ENCODE data around the gene KDM4C.
"Not testable (repeated sequence)": the region's sequence is repeated elsewhere in the genome, so short reads cannot be mapped to it uniquely, and the experiment has no call there.

Gene KDM4C

DNA sequence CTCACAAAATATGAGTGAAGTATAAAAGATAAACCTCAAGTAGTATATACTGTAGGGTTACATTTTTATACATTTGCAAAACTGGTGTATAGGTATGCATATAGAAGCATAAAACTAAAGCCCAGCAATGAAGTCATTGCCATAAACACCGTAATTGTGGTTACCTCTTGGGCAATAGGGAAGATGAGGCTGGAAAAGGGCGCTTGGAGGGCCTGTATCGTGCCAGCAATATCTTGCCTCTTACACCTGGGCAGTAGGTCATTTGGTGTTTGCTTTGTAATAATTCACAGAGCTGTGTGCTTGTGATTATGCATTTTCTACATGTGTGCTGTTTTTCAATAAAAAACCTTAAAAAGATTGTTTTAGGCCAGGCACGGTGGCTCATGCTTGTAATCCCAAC, 45.2 kb downstream of the KDM4C start:
- TF ChIP-seq POLR2AphosphoS5 (IDR thresholded peaks at IDR 0.05; ENCODE audit: borderline replicate concordance, low read depth, low read length) = no peak
- no peak for TF ChIP-seq EZH2 (IDR thresholded peaks at IDR 0.05)
- TF ChIP-seq FOXP2 (optimal IDR thresholded peaks at IDR 0.05; ENCODE audit: control extremely low read depth, extremely low read length, insufficient read depth) = no peak
- no peak overlapping the region for H3K4me3 ChIP-seq
- no peak overlapping the region for H3K9ac ChIP-seq (ENCODE audit: insufficient read length)
- no peaks in the 10 kb centered on the region for H3K36me3 ChIP-seq (ENCODE audit: insufficient read depth, low read length)
- no peak for DNase-seq (ENCODE audit: low read depth, low spot score)
- no peaks in the 10 kb centered on the region for H3K9me3 ChIP-seq (ENCODE audit: low read depth, low read length)
- H3K27ac ChIP-seq = no peak overlapping the region

DNA sequence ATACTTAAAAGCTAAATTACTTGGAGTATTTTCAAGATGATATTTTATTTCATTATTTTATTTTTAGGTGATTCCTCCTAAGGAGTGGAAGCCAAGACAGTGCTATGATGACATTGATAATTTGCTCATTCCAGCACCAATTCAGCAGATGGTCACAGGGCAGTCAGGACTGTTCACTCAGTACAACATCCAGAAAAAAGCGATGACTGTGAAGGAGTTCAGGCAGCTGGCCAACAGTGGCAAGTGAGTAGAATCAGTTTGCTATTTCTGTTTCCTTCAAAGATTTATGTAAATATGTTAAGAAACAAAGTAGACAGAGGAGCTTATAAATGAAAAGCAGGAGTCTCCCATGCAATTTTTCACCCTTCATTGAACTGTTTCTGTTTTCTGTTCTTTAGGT, 47.8 kb downstream of the KDM4C start:
- no peak for DNase-seq (ENCODE audit: low read depth, low spot score)
- H3K9me3 ChIP-seq (ENCODE audit: low read depth, low read length) = no peaks in the 10 kb centered on the region
- H3K36me3 ChIP-seq (ENCODE audit: insufficient read depth, low read length) = no peaks in the 10 kb centered on the region
- H3K27ac ChIP-seq = no peak overlapping the region; the same call in 1 of the 2 replicates
- H3K9ac ChIP-seq (ENCODE audit: insufficient read length) = no peak overlapping the region
- no peak overlapping the region for H3K4me3 ChIP-seq
- no peak for TF ChIP-seq FOXP2 (optimal IDR thresholded peaks at IDR 0.05; ENCODE audit: control extremely low read depth, extremely low read length, insufficient read depth)
- no peak for TF ChIP-seq POLR2AphosphoS5 (IDR thresholded peaks at IDR 0.05; ENCODE audit: borderline replicate concordance, low read depth, low read length)
- TF ChIP-seq EZH2 (IDR thresholded peaks at IDR 0.05) = no peak

DNA sequence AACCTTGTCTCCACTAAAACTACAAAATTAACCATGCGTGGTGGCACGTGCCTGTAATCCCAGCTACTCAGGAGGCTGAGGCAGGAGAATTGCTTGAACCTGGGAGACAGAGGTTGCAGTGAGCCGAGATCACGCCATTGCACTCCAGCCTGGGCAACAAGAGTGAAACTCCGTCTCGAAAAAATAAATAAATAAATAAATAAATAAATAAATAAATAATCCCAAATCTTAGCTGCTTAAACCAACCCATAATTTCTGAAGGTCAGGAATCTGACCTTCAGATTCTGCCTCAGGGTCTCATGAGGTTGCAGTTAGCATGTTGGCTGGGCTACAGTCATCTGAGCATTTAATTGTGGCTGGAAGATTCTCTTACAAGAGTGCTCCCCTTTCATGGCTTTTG, 48.5 kb downstream of the KDM4C start:
- DNase-seq (ENCODE audit: low read depth, low spot score); H3K9ac ChIP-seq (ENCODE audit: insufficient read length); H3K27ac ChIP-seq; H3K4me3 ChIP-seq; H3K9me3 ChIP-seq (ENCODE audit: low read depth, low read length); H3K36me3 ChIP-seq (ENCODE audit: insufficient read depth, low read length): not testable (repeated sequence)

DNA sequence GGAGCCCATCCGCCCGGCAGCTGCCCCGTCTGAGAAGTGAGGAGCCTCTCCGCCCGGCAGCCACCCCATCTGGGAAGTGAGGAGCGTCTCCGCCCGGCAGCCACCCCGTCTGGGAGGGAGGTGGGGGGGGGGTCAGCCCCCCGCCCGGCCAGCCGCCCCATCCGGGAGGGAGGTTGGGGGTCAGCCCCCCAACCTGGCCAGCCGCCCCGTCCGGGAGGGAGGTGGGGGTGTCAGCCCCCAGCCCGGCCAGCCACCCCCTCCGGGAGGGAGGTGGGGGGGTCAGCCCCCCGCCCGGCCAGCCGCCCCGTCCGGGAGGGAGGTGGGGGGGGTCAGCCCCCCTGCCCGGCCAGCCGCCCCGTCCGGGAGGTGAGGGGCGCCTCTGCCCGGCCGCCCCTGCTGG, 49.9 kb downstream of the KDM4C start:
- H3K4me3 ChIP-seq; H3K9me3 ChIP-seq (ENCODE audit: low read depth, low read length); DNase-seq (ENCODE audit: low read depth, low spot score); H3K9ac ChIP-seq (ENCODE audit: insufficient read length); H3K27ac ChIP-seq; H3K36me3 ChIP-seq (ENCODE audit: insufficient read depth, low read length): not testable (repeated sequence)

DNA sequence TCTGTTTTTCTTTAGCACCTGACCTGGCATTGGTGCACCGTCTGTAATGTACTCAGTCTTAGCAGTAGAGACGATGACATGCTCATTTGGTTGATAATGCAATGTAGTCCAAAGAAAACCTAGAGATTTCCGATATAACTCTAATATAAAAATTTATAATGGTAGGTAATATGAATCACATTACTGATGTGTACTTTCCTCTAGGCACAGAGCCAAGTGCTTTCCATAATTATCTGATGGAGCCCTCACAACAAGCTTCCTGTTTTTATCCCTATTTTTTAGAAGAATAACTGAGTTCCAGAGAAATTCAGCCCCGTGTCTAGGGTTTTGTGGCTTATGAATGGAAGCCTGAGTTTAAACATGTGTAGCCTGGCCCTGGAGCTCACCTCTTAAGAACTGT, 53.7 kb downstream of the KDM4C start:
- H3K27ac ChIP-seq = no peak overlapping the region
- no peaks in the 10 kb centered on the region for H3K9me3 ChIP-seq (ENCODE audit: low read depth, low read length)
- H3K9ac ChIP-seq (ENCODE audit: insufficient read length) = no peak overlapping the region
- DNase-seq (ENCODE audit: low read depth, low spot score) = peak; percentile 5
- H3K4me3 ChIP-seq = no peak overlapping the region
- H3K36me3 ChIP-seq (ENCODE audit: insufficient read depth, low read length) = no peaks in the 10 kb centered on the region
- TF ChIP-seq EZH2 (IDR thresholded peaks at IDR 0.05) (no peak), POLR2AphosphoS5 (IDR thresholded peaks at IDR 0.05; ENCODE audit: borderline replicate concordance, low read depth, low read length) (no peak), FOXP2 (optimal IDR thresholded peaks at IDR 0.05; ENCODE audit: control extremely low read depth, extremely low read length, insufficient read depth) (no peak)

DNA sequence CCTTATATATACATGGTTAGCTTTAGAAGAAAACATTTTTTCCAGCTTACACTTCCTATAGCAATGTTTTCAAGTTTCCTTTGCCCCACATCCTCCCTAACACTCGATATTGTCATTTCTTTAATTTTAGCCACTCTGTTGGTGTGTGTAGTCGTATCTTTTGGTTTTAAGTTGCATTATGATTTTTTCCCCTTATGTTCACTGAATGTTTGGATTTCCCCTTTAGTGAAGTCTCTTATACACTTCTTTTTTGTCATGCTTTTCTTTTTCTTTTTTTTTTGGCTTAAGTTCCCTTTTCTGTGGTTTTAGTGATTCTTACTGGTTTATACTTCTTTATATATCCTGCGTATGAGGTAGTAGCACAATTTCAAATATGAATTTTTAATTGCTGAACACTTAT, 58.8 kb downstream of the KDM4C start:
- no peak overlapping the region for H3K4me3 ChIP-seq
- H3K9ac ChIP-seq (ENCODE audit: insufficient read length) = no peak overlapping the region
- TF ChIP-seq POLR2AphosphoS5 (IDR thresholded peaks at IDR 0.05; ENCODE audit: borderline replicate concordance, low read depth, low read length) (no peak), FOXP2 (optimal IDR thresholded peaks at IDR 0.05; ENCODE audit: control extremely low read depth, extremely low read length, insufficient read depth) (no peak), EZH2 (IDR thresholded peaks at IDR 0.05) (no peak)

DNA sequence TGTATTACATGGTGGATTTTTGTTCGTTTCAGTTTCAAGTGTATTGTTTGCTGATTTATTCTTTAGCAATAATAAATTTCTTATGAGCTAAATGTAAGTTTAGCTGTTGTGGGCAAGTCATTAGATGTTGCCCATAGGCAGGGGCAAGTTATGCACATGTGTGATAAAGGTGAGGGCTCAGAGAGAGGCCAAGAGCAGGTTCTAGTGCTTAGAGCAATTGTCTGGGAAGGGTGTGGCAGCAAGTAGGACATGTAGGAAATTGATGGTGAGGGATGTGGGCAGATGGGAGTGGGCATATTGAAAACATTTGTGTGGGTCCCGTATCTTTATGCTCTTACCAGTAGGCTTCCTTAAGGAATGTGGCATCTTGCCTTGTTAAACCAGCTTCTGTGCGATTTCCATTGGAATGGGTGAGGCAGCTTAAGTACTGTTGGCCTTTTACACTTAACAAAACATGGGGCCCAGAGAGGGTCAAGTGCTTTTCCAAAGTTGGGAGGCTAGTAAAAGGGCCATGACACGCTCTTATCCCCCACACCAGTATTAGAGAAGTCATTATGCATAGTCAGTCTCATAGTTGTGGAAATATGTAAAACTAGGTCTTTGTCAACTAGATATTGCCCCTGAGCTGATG, 60.6 kb downstream of the KDM4C start:
- Histone ChIP-seq H3K4me3 (no peak overlapping the region), H3K36me3 (ENCODE audit: insufficient read depth, low read length) (no peaks in the 10 kb centered on the region), H3K9ac (ENCODE audit: insufficient read length) (no peak overlapping the region), H3K9me3 (ENCODE audit: low read depth, low read length) (no peaks in the 10 kb centered on the region), H3K27ac (no peak overlapping the region)
- TF ChIP-seq EZH2 (IDR thresholded peaks at IDR 0.05) = no peak
- no peak for TF ChIP-seq FOXP2 (optimal IDR thresholded peaks at IDR 0.05; ENCODE audit: control extremely low read depth, extremely low read length, insufficient read depth)
- TF ChIP-seq POLR2AphosphoS5 (IDR thresholded peaks at IDR 0.05; ENCODE audit: borderline replicate concordance, low read depth, low read length) = no peak
- no peak for DNase-seq (ENCODE audit: low read depth, low spot score)

More for the DNA sequence above, 58.8 kb downstream of the KDM4C start:
- no peaks in the 10 kb centered on the region for H3K36me3 ChIP-seq (ENCODE audit: insufficient read depth, low read length)
- DNase-seq (ENCODE audit: low read depth, low spot score) = no peak
- no peak overlapping the region for H3K27ac ChIP-seq
- no peaks in the 10 kb centered on the region for H3K9me3 ChIP-seq (ENCODE audit: low read depth, low read length)

DNA sequence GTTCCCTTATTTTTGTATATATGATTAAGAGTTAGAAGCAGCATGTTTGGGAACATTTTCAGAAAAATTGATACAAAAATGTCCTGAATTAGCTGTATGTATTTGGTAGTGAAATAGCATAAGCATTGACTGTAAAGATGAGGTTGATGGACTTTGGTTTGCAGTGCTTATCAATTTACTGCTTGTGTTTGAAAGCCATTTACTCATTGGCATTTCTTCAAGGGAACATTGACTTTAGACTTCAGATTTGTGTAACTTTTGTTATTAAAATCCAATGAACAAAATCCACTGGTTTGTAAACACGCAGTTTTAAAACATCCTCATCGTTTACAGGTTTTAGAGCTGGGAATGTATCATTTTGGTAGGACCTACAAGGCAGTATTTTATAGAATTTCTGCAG, 61.3 kb downstream of the KDM4C start:
- Histone ChIP-seq H3K27ac (no peak overlapping the region), H3K9ac (ENCODE audit: insufficient read length) (no peak overlapping the region), H3K36me3 (ENCODE audit: insufficient read depth, low read length) (no peaks in the 10 kb centered on the region), H3K9me3 (ENCODE audit: low read depth, low read length) (no peaks in the 10 kb centered on the region), H3K4me3 (no peak overlapping the region)
- DNase-seq (ENCODE audit: low read depth, low spot score) = no peak
- TF ChIP-seq FOXP2 (optimal IDR thresholded peaks at IDR 0.05; ENCODE audit: control extremely low read depth, extremely low read length, insufficient read depth) (no peak), EZH2 (IDR thresholded peaks at IDR 0.05) (no peak), POLR2AphosphoS5 (IDR thresholded peaks at IDR 0.05; ENCODE audit: borderline replicate concordance, low read depth, low read length) (no peak)

DNA sequence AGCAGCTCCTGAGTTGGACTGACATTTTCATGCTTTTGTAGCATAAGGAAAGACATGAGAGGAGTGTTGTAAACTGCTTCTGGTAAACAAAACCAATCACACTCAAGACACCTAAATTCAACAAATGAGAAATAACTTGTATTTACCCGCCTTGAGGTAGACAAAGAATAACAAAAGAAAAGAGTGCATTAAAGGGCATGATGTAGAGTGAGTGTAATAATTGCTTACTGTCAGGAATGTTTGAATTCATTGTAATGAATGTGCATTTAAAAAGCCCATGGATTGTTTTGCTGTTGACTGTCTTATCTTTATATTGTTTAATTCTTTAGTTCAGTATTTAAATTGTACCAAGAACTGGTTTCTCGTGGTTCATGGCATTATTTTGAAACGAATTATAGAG, 61.8 kb downstream of the KDM4C start:
- Histone ChIP-seq H3K9ac (ENCODE audit: insufficient read length) (no peak overlapping the region), H3K9me3 (ENCODE audit: low read depth, low read length) (no peaks in the 10 kb centered on the region), H3K4me3 (no peak overlapping the region), H3K36me3 (ENCODE audit: insufficient read depth, low read length) (no peaks in the 10 kb centered on the region), H3K27ac (no peak overlapping the region)
- TF ChIP-seq POLR2AphosphoS5 (IDR thresholded peaks at IDR 0.05; ENCODE audit: borderline replicate concordance, low read depth, low read length) (no peak), FOXP2 (optimal IDR thresholded peaks at IDR 0.05; ENCODE audit: control extremely low read depth, extremely low read length, insufficient read depth) (no peak), EZH2 (IDR thresholded peaks at IDR 0.05) (no peak)
- no peak for DNase-seq (ENCODE audit: low read depth, low spot score)

All from SK-N-MC (cell line).